Tibial nerve (tissue), 4 donors: ENCODE results near the gene PDGFB. TPM values are rescaled to one million over a fixed set of nuclear protein-coding genes. Genes with fewer than 3 reads are reported as not detected.

Source experiments
- DNase-seq, 2 donors: peaks; one replicate each; pipeline ENCODE4 v3.0.0-alpha.2; 2019; ENCODE audit warnings: low spot score in 2 of 2
- H3K27ac ChIP-seq, 4 donors: fragments of 200-600 bp; sonication (generic) in 3 of 4; one replicate each; pipeline ENCODE4 v1.5.1; 2017 to 2019; ENCODE audit warnings: mild to moderate bottlenecking in 1 of 4
- H3K27me3 ChIP-seq, 2 donors: fragments of 200-600 bp; sonication (generic) in 1 of 2; one replicate each; pipeline versions ENCODE4 v1.5.1 to v1.6.0; 2017 to 2019
- H3K36me3 ChIP-seq, 3 donors: fragments of 200-600 bp; sonication (generic); one replicate each; pipeline ENCODE4 v1.5.1; 2018 to 2019
- H3K4me1 ChIP-seq, 4 donors: fragments of 200-600 bp; sonication (generic) in 3 of 4; one replicate each; pipeline ENCODE4 v1.5.1; 2017 to 2019
- H3K4me3 ChIP-seq, 4 donors: fragments of 200-600 bp; sonication (generic) in 3 of 4; one replicate each; pipeline ENCODE4 v1.5.1; 2017 to 2019; ENCODE audit warnings: mild to moderate bottlenecking in 1 of 4, moderate library complexity in 1 of 4
- H3K9me3 ChIP-seq, 4 donors: fragments of 200-600 bp; sonication (generic) in 3 of 4; one replicate each; pipeline ENCODE4 v1.5.1; 2017 to 2019
- EP300 ChIP-seq, 2 donors: sonication (generic); formaldehyde crosslinking; IDR thresholded peaks; one replicate each; pipeline ENCODE4 v1.6.1; 2017; ENCODE audit warnings: antibody characterized with exemption in 2 of 2, mild to moderate bottlenecking in 1 of 2
- POLR2A ChIP-seq, 2 donors: fragments of 450-650 bp; IDR thresholded peaks; one replicate each; pipeline ENCODE4 v1.6.1; 2017; ENCODE audit warnings: antibody characterized with exemption in 2 of 2, mild to moderate bottlenecking in 2 of 2, moderate library complexity in 2 of 2
- WGBS, 2 donors: methylation state at CpG; one replicate each; pipeline ENCODE4 v1.1.5; 2018; 5-methylcytosine and 5-hydroxymethylcytosine counted together
- total RNA-seq, 4 donors: library from RNA; depleted of rRNA; stranded (reverse); fragments of >200 nt; gene quantifications; one replicate each; pipeline ENCODE4 v1.1.0, GENCODE V29; 2016
- TF ChIP-seq, protein P1 (sequence below), 5 experiments: fragments of 200-600 bp in 3 of 5; fragments of 450-650 bp in 2 of 5; sonication (generic) in 3 of 5; IDR thresholded peaks; one replicate each; pipeline ENCODE4 v1.5.1; 2016 to 2019; ENCODE audit warnings: antibody characterized with exemption in 5 of 5, mild to moderate bottlenecking in 3 of 5, moderate library complexity in 2 of 5

Gene PDGFB
- total RNA-seq, 4 donors from 2014 or later = 7.5 to 22.2 (median 10.2) TPM

DNA sequence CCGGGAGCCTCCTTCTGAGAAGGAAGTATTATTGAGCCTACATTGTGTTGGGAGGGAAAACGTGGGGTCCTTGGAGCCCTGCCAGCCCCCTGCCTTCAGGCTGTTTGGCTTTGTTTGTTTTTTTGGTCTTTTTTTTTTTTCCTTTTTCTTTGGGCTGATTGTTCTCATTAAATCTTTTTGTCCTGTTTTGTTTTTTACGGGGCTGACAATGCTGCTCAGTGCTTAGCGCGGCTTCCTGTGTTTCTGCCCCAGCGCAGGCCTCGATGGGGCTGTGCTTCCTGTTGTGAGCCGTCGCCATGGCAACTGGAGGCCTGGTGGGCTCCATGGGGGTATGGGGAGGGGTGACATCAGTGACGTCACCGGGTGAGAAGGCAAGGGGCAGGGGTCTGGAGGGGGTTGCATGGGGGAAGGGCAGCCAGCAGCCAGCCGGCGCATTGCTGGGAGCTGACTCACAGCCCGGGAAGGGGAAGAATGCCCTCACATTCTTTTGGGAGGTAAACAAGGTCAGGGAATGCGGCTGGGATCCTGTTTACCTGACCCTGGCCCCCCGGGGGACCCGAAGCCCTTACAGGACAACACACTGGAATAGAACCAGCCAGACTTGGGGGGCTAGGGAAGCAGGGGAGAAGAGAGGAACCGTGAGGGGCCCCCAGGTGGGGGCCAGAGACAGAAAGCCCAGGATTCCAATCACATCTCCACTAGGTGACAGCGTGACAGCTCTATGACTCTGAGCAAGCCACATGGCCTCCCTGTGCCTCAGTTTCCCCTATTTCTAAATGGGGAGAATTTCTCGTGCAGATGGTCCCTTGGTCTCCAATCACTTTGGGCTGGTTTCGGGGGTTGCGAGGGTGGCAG is 70.1 kb downstream of the PDGFB start:
- Histone ChIP-seq H3K4me1 (peaks cover 3 to 93% (median 62%) of the 10 kb centered on the region in 4 donors), H3K27ac (peak overlapping the region; percentile 60 to 95 (median 88)), H3K27me3 (no peaks in the 10 kb centered on the region), H3K9me3 (no peaks in the 10 kb centered on the region), H3K4me3 (no peak overlapping the region), H3K36me3 (no peaks in the 10 kb centered on the region)
- peak; percentile 77 to 81 for DNase-seq
- peak; percentile 59 to 90 for TF ChIP-seq EP300 (IDR thresholded peaks at IDR 0.05)
- TF ChIP-seq, protein P1, sequence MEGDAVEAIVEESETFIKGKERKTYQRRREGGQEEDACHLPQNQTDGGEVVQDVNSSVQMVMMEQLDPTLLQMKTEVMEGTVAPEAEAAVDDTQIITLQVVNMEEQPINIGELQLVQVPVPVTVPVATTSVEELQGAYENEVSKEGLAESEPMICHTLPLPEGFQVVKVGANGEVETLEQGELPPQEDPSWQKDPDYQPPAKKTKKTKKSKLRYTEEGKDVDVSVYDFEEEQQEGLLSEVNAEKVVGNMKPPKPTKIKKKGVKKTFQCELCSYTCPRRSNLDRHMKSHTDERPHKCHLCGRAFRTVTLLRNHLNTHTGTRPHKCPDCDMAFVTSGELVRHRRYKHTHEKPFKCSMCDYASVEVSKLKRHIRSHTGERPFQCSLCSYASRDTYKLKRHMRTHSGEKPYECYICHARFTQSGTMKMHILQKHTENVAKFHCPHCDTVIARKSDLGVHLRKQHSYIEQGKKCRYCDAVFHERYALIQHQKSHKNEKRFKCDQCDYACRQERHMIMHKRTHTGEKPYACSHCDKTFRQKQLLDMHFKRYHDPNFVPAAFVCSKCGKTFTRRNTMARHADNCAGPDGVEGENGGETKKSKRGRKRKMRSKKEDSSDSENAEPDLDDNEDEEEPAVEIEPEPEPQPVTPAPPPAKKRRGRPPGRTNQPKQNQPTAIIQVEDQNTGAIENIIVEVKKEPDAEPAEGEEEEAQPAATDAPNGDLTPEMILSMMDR (IDR thresholded peaks at IDR 0.05) = no peak
- WGBS, 2 donors = 12 to 16% methylated on average over 22 of the region's 22 CpGs

DNA sequence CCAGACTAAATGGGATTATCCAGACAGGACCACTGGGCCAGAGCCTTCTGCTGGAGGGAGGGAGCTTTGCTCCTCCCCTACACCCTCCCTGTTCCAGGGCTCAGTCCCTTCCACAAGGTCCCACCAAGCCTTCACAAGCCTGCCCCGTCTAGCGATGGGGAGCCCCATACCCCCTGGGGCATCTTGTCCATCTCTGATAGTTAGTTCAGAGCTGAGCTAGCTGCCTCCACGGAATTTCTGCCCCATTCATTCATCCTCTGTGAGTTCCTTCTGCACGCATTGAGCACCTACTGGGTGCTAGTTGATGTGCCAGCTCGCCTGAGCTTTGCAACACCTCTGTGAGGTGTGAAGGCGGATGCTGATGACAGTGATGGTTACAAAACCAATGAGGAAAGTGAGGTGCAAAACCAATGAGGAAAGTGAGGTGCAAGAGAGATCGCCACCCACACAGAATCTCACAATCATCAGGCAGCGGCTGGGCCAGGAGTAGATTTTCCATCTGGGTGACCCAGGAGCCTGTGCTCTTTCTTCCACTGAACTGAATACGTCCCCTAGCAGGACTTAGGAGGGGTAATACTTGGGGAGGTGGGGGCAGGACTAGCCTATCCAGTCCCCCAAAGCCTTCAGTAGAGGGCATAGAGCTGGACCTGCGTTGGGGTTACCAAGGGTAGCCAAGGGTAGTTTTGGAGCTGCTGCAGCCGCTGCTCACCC is 70.8 kb downstream of the PDGFB start:
- peaks cover 3 to 86% (median 62%) of the 10 kb centered on the region in 4 donors for H3K4me1 ChIP-seq
- H3K9me3 ChIP-seq = no peaks in the 10 kb centered on the region
- WGBS, 2 donors = 38% methylated on average over 11 of the region's 11 CpGs
- no peaks in the 10 kb centered on the region for H3K36me3 ChIP-seq
- no peak overlapping the region for H3K4me3 ChIP-seq
- DNase-seq = no peak
- H3K27ac ChIP-seq = peak overlapping the region; percentile 60 to 95 (median 88)
- H3K27me3 ChIP-seq = no peaks in the 10 kb centered on the region
- TF ChIP-seq EP300 (IDR thresholded peaks at IDR 0.05) (no peak), POLR2A (IDR thresholded peaks at IDR 0.05) (no peak)
- TF ChIP-seq, protein P1 (IDR thresholded peaks at IDR 0.05) = no peak

Other genes with a start within 250 kb of the PDGFB start
- 10 to 100 TPM in 2 of 4 donors, 1 to 10 TPM in 2; 6.6 to 14.4 (median 9.9) TPM for gene APOBEC3C, start 230.7 kb downstream of the PDGFB start, total RNA-seq
- gene APOBEC3D, start 223.9 kb downstream of the PDGFB start, total RNA-seq = 1 to 10 TPM in 2 of 4 donors, under 1 TPM in 2; 0.44 to 2.1 (median 1.1) TPM
- gene APOBEC3F, start 204.1 kb downstream of the PDGFB start, total RNA-seq = 1 to 10 TPM; 3.5 to 7.8 (median 5.2) TPM
- gene APOBEC3G, start 167.7 kb downstream of the PDGFB start, total RNA-seq = 10 to 100 TPM in 2 of 4 donors, 1 to 10 TPM in 2; 6.5 to 27.5 (median 11.4) TPM
- 1 to 10 TPM in 1 of 4 donors, not detected in 3; 1.1 TPM for gene APOBEC3H, start 147.7 kb downstream of the PDGFB start, total RNA-seq
- gene CBX7, start 92.3 kb downstream of the PDGFB start, total RNA-seq = 100 to 1,000 TPM; 189 to 264 (median 206) TPM
- 1,000 to 10,000 TPM; 1,869 to 2,331 (median 1,970) TPM for gene RPL3, start 74.6 kb upstream of the PDGFB start, total RNA-seq
- gene SYNGR1, start 105.0 kb upstream of the PDGFB start, total RNA-seq = 10 to 100 TPM; 21.1 to 32.8 (median 25.5) TPM
- gene TAB1, start 154.8 kb upstream of the PDGFB start, total RNA-seq = 10 to 100 TPM; 29.7 to 33.7 (median 32.0) TPM
- 10 to 100 TPM; 26.2 to 32.7 (median 32.2) TPM for gene MGAT3, start 212.0 kb upstream of the PDGFB start, total RNA-seq